ENCODE data around the gene ATAD3C. TPM values are rescaled to one million over a fixed set of nuclear protein-coding genes. Genes with fewer than 3 reads are reported as not detected.
"Not testable (repeated sequence)": the region's sequence is repeated elsewhere in the genome, so short reads cannot be mapped to it uniquely, and the experiment has no call there.

Gene ATAD3C
- total RNA-seq, 3 donors from 2014 or later (not counting 1 experiment from before 2014, with no cell fraction given) = 0.13 to 2.2 (median 1.5) TPM

GRCh38 chr1:1406101-1406820 lies 43.2 kb upstream of the ATAD3C start:
- H3K4me3 Mint-ChIP-seq = peak overlapping the region; percentile 90
- Histone ChIP-seq H3K4me1 (ENCODE audit: control insufficient read depth, insufficient read depth, low read length) (peaks cover 25% of the 10 kb centered on the region), H3K4me3 (ENCODE audit: low read length) (peak overlapping the region; percentile 76), H3K9me3 (ENCODE audit: control insufficient read depth, insufficient read depth, low read length) (no peaks in the 10 kb centered on the region), H3K36me3 (ENCODE audit: control insufficient read depth, insufficient read depth, low read length) (peaks cover 31% of the 10 kb centered on the region), H3K27ac (ENCODE audit: low read length) (peak overlapping the region; percentile 76), H3K27me3 (ENCODE audit: control insufficient read depth, insufficient read depth, low read length) (no peaks in the 10 kb centered on the region)
- intact Hi-C loops (cut with micrococcal nuclease) = loop anchor here (2.0 kb wide), 1 partner anchor 31 kb away; the partner anchor contains the start of gene AURKAIP1
- WGBS (ENCODE audit: insufficient coverage) = 45% methylated on average over 43 of the region's 43 CpGs
- no peaks in the 10 kb centered on the region for H3K27me3 Mint-ChIP-seq (ENCODE audit: low read depth in 2 of 2)
- H3K4me1 Mint-ChIP-seq = peaks cover under 1 to 23% of the 10 kb centered on the region in 2 donors
- peak overlapping the region; percentile 86 to 88 for H3K27ac Mint-ChIP-seq
- no peaks in the 10 kb centered on the region for H3K9me3 Mint-ChIP-seq
- no peak for TF ChIP-seq CTCF (IDR thresholded peaks at IDR 0.05)
- no peaks in the 10 kb centered on the region for H3K36me3 Mint-ChIP-seq
- no peak for ATAC-seq
- peak in 1 of 2 donors; percentile 30 for DNase-seq

DNA sequence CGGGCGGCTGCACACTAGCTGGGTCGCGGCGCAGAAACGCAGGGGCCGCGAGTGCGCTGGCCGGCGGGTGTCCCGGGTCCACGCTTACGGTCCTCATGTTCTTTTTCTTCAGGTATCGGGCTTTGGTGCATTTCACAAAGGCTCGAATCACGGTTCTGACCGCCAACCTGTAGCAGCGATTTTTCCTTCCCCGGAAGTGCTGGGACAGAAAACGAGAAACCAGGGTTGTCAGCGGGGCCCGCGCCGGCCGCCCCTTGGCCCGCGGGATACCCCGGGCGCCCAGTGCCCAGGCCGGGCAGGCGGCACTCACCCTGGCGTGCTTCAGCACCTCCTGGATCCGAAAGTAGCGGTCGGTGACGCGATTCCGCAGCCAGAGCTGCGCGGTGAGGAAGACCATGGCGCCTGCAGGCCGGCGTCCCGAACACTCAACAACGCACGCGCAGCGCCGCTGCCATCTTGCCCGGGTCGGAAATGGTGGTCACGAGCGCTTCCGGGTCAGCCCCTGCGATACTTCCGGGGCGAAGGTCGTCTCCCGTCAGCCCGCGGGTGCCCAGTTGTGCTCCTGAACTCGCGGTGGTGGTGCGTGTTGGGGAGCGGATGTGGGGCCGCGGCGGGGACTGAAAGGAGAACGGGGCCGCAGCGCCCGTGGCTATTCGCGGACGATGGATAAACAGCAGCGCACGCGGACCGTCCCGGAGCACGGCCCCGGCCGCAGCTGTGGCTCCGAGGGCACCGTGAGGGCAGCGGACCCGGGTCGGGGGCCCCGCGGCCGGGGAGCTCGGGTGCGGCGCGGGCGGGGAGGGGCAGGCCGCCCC lies 42.5 kb upstream of the ATAD3C start, which contains the start of gene MRPL20:
Gene MRPL20, minus strand, starts transcription at position 473 of the 815 bp plus-strand sequence. Its CDS starts 76 bp downstream, at position 397.
- WGBS (ENCODE audit: insufficient coverage) = under 1% methylated on average over 98 of the region's 98 CpGs
- Histone ChIP-seq H3K36me3 (ENCODE audit: control insufficient read depth, insufficient read depth, low read length) (peaks cover 23% of the 10 kb centered on the region), H3K27ac (ENCODE audit: low read length) (peak within 1 kb of the TSS; percentile 76), H3K4me1 (ENCODE audit: control insufficient read depth, insufficient read depth, low read length) (peaks cover 25% of the 10 kb centered on the region), H3K27me3 (ENCODE audit: control insufficient read depth, insufficient read depth, low read length) (no peaks in the 10 kb centered on the region), H3K4me3 (ENCODE audit: low read length) (peak within 1 kb of the TSS; percentile 76), H3K9me3 (ENCODE audit: control insufficient read depth, insufficient read depth, low read length) (no peaks in the 10 kb centered on the region)
- Mint-ChIP-seq H3K27me3 (ENCODE audit: low read depth in 2 of 2) (no peaks in the 10 kb centered on the region), H3K4me1 (peaks cover 0 to 21% of the 10 kb centered on the region in 2 donors), H3K36me3 (no peaks in the 10 kb centered on the region), H3K27ac (peak within 1 kb of the TSS; percentile 86 to 88), H3K4me3 (peak within 1 kb of the TSS; percentile 90), H3K9me3 (no peaks in the 10 kb centered on the region)
- ATAC-seq (peak; percentile 94 to 97 (median 95)), DNase-seq (peak; percentile 94 to 99)
- intact Hi-C loops (cut with micrococcal nuclease) = loop anchor here (1.0 to 2.0 kb wide), 2 partner anchors 8 to 32 kb away; partner anchors contain the start of genes AURKAIP1 and CCNL2
- no peak for TF ChIP-seq CTCF (IDR thresholded peaks at IDR 0.05)

DNA sequence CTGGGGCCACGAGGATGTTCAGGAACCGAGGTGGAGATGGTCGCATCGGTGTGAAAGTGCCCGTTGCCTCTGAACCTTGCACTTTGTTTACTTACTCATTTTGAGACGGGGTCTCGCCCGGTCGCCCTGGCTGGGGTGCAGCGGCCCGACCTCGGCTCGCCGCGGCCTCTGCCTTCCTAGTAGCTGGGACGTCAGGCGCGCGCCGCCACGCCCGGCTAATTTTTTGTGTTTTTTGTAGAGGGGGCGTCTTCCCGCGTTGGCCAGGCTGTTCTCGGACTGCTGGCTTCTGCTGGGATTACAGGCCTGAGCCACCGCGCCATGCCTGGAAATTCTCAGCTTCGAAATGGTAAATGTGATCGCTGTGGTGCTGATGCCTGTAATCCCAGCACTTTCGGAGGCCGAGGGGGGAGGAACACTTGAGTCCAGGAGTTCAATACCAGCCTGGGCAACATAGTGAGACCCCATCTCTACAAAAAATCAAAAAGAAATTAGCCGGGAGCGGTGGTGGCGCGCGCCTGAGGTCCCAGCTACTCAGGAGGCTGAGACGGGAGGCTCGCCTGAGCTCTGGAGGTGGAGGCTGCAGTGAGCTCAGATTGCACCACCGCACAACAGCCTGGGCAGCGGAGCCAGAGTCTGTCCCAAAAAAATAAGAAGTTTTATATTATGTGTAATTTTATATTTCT lies 41.7 kb upstream of the ATAD3C start:
- Mint-ChIP-seq H3K36me3 (no peaks in the 10 kb centered on the region), H3K27me3 (ENCODE audit: low read depth in 2 of 2) (no peaks in the 10 kb centered on the region), H3K4me1 (peaks cover 0 to 21% of the 10 kb centered on the region in 2 donors), H3K9me3 (peaks cover 2% of the 10 kb centered on the region in 2 donors), H3K27ac (peak overlapping the region; percentile 86 to 88), H3K4me3 (peak overlapping the region; percentile 84)
- H3K36me3 ChIP-seq (ENCODE audit: control insufficient read depth, insufficient read depth, low read length) = peaks cover 18% of the 10 kb centered on the region
- H3K4me3 ChIP-seq (ENCODE audit: low read length) = peak overlapping the region; percentile 76
- no peaks in the 10 kb centered on the region for H3K27me3 ChIP-seq (ENCODE audit: control insufficient read depth, insufficient read depth, low read length)
- H3K4me1 ChIP-seq (ENCODE audit: control insufficient read depth, insufficient read depth, low read length) = peaks cover 25% of the 10 kb centered on the region
- intact Hi-C loops (cut with micrococcal nuclease) = loop anchor here (1.0 to 2.0 kb wide), 2 partner anchors 8 to 33 kb away; partner anchors contain the start of genes AURKAIP1 and CCNL2
- ATAC-seq (peak; percentile 11 to 23 (median 20)), DNase-seq (peak; percentile 31 to 50)
- no peaks in the 10 kb centered on the region for H3K9me3 ChIP-seq (ENCODE audit: control insufficient read depth, insufficient read depth, low read length)
- 14% methylated on average over 41 of the region's 41 CpGs for WGBS (ENCODE audit: insufficient coverage)
- H3K27ac ChIP-seq (ENCODE audit: low read length) = peak overlapping the region; percentile 76
- TF ChIP-seq CTCF (IDR thresholded peaks at IDR 0.05) = no peak

DNA sequence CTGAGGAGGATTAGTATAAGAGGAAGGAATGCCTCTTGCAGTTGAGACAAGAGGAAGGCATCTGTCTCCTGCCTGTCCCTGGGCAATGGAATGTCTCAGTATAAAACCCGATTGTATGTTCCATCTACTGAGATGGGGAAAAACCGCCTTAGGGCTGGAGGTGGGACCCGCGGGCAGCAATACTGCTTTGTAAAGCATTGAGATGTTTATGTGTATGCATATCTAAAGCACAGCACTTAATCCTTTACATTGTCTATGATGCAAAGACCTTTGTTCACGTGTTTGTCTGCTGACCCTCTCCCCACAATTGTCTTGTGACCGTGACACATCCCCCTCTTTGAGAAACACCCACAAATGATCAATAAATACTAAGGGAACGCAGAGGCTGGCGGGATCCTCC lies 39.3 kb upstream of the ATAD3C start:
- WGBS (ENCODE audit: insufficient coverage) = 98% methylated on average over 6 of the region's 8 CpGs
- DNase-seq; H3K9me3 ChIP-seq (ENCODE audit: control insufficient read depth, insufficient read depth, low read length); H3K9me3 Mint-ChIP-seq; H3K27me3 Mint-ChIP-seq (ENCODE audit: low read depth in 2 of 2); H3K27ac Mint-ChIP-seq; H3K4me3 ChIP-seq (ENCODE audit: low read length); intact Hi-C loops (cut with micrococcal nuclease); H3K27me3 ChIP-seq (ENCODE audit: control insufficient read depth, insufficient read depth, low read length); H3K27ac ChIP-seq (ENCODE audit: low read length); ATAC-seq; H3K36me3 ChIP-seq (ENCODE audit: control insufficient read depth, insufficient read depth, low read length); H3K36me3 Mint-ChIP-seq: not testable (repeated sequence)
- Mint-ChIP-seq H3K4me1 (peaks cover 0 to 11% of the 10 kb centered on the region in 2 donors), H3K4me3 (peak overlapping the region; percentile 60)
- H3K4me1 ChIP-seq (ENCODE audit: control insufficient read depth, insufficient read depth, low read length) = peaks cover 22% of the 10 kb centered on the region

Measured in natural killer cell (primary cell).